ENCODE results near the gene SIK2. TPM values are rescaled to one million over a fixed set of nuclear protein-coding genes. Genes with fewer than 3 reads are reported as not detected.

Gene SIK2
- total RNA-seq, 1 donor from 2014 or later, result 43.0 TPM

DNA sequence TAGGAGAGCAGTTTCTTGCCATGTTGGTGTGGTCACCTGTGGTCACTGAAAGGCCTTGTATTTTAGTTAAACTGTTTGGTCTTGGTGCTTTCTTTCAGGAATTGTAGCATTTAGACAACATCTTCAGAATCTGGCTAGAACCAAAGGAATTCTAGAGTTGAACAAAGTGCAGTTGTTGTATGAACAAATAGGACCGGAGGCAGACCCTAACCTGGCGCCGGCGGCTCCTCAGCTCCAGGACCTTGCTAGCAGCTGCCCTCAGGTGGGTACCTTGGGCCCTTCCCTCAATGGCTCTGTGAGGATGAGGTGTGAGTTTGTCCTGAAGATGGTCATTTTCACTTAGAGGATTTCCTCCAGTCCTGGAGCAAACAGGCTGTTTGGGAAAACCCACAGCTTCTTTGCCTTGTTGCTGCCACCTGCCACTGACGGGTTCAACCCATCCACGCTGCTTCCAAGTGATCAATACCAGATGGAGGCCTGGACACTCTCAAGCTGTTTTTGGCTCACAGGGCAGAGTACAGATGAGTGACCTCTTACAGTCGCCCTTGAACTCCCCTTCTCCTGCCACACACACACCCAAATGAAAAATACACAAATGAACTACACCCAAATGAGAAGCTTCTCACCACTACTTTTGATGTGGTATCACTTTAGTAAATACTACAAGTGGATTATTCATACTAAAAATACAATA lies 118.7 kb downstream of the SIK2 start:
- H3K27ac Mint-ChIP-seq, result peak overlapping the region; percentile 59
- H3K9me3 Mint-ChIP-seq (ENCODE audit: low read depth), result no peaks in the 10 kb centered on the region
- H3K27me3 Mint-ChIP-seq, result no peaks in the 10 kb centered on the region
- no peak for DNase-seq (ENCODE audit: low spot score, unreplicated experiment)
- H3K4me1 Mint-ChIP-seq (ENCODE audit: low read depth), result peaks cover 35% of the 10 kb centered on the region
- no peak overlapping the region for H3K4me3 Mint-ChIP-seq (ENCODE audit: low read depth)
- peaks cover 36% of the 10 kb centered on the region for H3K36me3 Mint-ChIP-seq (ENCODE audit: insufficient read depth)
- TF ChIP-seq CTCF (IDR thresholded peaks at IDR 0.05; ENCODE audit: unreplicated experiment), result no peak

GRCh38 chr11:111722501-111722900 lies 120.3 kb downstream of the SIK2 start:
- no peak for TF ChIP-seq CTCF (IDR thresholded peaks at IDR 0.05; ENCODE audit: unreplicated experiment)
- Mint-ChIP-seq H3K4me3 (ENCODE audit: low read depth) (no peak overlapping the region), H3K4me1 (ENCODE audit: low read depth) (peaks cover 47% of the 10 kb centered on the region), H3K36me3 (ENCODE audit: insufficient read depth) (peaks cover 31% of the 10 kb centered on the region), H3K27me3 (no peaks in the 10 kb centered on the region), H3K27ac (no peak overlapping the region), H3K9me3 (ENCODE audit: low read depth) (no peaks in the 10 kb centered on the region)
- no peak for DNase-seq (ENCODE audit: low spot score, unreplicated experiment)

DNA sequence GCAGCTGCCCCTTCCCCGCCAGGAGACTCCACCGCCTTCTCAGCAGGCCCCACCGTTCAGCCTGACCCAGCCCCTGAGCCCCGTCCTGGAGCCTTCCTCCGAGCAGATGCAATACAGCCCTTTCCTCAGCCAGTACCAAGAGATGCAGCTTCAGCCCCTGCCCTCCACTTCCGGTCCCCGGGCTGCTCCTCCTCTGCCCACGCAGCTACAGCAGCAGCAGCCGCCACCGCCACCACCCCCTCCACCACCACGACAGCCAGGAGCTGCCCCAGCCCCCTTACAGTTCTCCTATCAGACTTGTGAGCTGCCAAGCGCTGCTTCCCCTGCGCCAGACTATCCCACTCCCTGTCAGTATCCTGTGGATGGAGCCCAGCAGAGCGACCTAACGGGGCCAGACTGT lies 121.3 kb downstream of the SIK2 start:
- Mint-ChIP-seq H3K9me3 (ENCODE audit: low read depth) (no peaks in the 10 kb centered on the region), H3K27me3 (no peaks in the 10 kb centered on the region), H3K27ac (peak overlapping the region; percentile 59), H3K36me3 (ENCODE audit: insufficient read depth) (peaks cover 33% of the 10 kb centered on the region), H3K4me3 (ENCODE audit: low read depth) (no peak overlapping the region), H3K4me1 (ENCODE audit: low read depth) (peaks cover 36% of the 10 kb centered on the region)
- TF ChIP-seq CTCF (IDR thresholded peaks at IDR 0.05; ENCODE audit: unreplicated experiment), result no peak
- DNase-seq (ENCODE audit: low spot score, unreplicated experiment), result no peak

DNA sequence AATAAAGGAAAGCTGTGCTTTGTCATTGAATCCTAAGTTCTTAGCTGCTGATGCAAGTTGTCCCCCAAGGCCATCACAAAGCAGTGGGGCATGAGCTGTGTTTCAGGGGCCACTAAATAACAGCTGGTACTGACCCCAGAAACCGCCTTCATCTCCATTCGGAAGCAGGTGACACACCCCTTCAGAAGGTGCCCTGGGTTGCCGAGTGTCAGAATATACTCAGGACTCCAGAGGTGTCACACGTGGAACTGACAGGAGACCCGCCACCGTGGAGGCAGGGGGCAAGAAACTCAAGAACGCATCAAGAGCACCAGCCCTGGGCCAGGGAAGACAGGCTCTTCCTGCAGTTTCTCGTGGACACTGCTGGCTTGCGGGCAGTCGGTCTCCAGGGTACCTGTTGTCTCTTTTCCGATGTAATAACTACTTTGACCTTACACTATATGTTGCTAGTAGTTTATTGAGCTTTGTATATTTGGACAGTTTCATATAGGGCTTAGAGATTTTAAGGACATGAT lies 122.4 kb downstream of the SIK2 start:
- Mint-ChIP-seq H3K9me3 (ENCODE audit: low read depth) (no peaks in the 10 kb centered on the region), H3K4me1 (ENCODE audit: low read depth) (peaks cover 40% of the 10 kb centered on the region), H3K27ac (no peak overlapping the region), H3K27me3 (no peaks in the 10 kb centered on the region), H3K36me3 (ENCODE audit: insufficient read depth) (peaks cover 31% of the 10 kb centered on the region), H3K4me3 (ENCODE audit: low read depth) (no peak overlapping the region)
- TF ChIP-seq CTCF (IDR thresholded peaks at IDR 0.05; ENCODE audit: unreplicated experiment), result no peak
- DNase-seq (ENCODE audit: low spot score, unreplicated experiment), result no peak

DNA sequence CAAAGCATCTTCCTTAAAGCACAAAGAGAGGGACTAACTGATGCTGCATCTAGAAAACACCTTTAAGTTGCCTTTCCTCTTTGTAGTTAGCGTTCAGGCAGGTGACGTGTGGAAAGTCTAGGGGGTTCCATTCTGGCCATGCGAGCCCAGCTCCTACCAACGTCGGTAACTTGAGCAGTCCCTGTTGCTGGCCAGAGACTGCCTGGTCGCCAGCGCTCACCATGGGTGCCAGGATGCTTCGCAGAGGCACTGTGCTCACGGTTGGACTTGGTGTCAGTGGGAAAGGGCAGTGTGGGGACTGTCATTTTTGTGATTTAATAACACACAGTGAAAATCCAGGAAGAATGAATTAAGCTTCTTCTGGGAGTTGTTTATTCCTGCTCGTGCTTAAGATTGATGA lies 123.4 kb downstream of the SIK2 start:
- peak overlapping the region; percentile 48 for H3K4me3 Mint-ChIP-seq (ENCODE audit: low read depth)
- peak overlapping the region; percentile 93 for H3K27ac Mint-ChIP-seq
- no peak for TF ChIP-seq CTCF (IDR thresholded peaks at IDR 0.05; ENCODE audit: unreplicated experiment)
- no peaks in the 10 kb centered on the region for H3K9me3 Mint-ChIP-seq (ENCODE audit: low read depth)
- H3K27me3 Mint-ChIP-seq, result no peaks in the 10 kb centered on the region
- H3K4me1 Mint-ChIP-seq (ENCODE audit: low read depth), result peaks cover 48% of the 10 kb centered on the region
- DNase-seq (ENCODE audit: low spot score, unreplicated experiment), result no peak
- peaks cover 26% of the 10 kb centered on the region for H3K36me3 Mint-ChIP-seq (ENCODE audit: insufficient read depth)

Measured in progenitor cell of endocrine pancreas (in vitro differentiated cells).